Measurements from ENCODE around the gene DCST1.

DNA sequence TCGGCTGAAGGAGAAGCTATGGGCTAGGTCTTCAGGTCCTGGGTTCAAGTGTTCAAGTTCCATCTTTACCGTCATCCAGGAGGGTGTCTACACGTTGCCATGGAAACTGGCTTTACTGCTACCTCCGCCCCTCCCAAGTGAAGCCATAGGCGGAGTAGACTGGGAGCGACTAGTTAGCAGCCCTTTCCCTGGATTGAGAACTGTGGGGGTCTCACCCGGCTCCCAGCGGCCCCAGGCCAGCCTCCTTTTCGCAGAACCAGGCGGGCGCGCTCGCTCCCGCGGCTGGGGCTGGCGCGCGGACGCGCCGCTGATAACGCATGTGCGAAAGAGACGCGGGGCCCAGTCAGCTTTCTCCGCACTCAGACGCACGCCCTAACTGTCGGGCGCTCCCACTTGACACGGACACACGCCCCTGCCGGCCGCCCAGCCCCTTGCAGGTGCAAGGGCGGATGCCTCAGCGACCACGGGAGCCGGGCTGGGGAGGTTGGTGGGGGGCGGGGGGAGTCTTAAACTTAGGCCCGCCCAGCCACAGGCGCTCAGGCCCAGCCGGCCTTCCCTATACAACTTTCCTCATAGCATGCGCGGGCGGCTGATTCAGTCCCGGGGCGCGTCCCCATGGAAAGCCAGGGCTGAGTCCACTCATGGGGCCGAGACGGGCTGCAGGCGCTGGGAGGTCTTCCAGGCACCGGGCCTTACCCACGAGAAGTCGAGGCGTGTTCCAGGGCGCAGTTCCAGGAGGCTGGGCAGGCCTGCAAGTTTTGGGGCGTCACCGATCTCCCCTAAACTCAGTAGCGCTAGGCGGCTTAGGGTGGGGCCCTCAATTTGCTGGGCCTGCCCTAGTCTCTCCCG lies 37.3 kb downstream of the DCST1 start:
- TF ChIP-seq NFRKB (IDR thresholded peaks at IDR 0.05) (no peak), HDGF (IDR thresholded peaks at IDR 0.05; ENCODE audit: borderline replicate concordance) (no peak), FOXM1 (IDR thresholded peaks at IDR 0.05; ENCODE audit: borderline replicate concordance) (no peak), SP1 (IDR thresholded peaks at IDR 0.05) (no peak)

Data from HEK293T (cell line).